G401 (cell line): ENCODE results near the gene COPE. TPM values are rescaled to one million over a fixed set of nuclear protein-coding genes. Genes with fewer than 3 reads are reported as not detected.
"Not testable (repeated sequence)": the region's sequence is repeated elsewhere in the genome, so short reads cannot be mapped to it uniquely, and the experiment has no call there.

Source experiments
- DNase-seq: peaks from one replicate; pipeline ENCODE4 v3.0.0-alpha.2; 2015; ENCODE audit warnings: low spot score
- in situ Hi-C: cut with HindIII; loops from 2 replicates; pipeline ENCODE4 v1.10.0; 2016; ENCODE audit warnings: low sequenced_read_pairs, mixed read lengths
- total RNA-seq: library from RNA; depleted of rRNA; stranded (reverse); fragments of >200 nt; shearing (Covaris generic); gene quantifications from 2 replicates; pipeline ENCODE4 v1.2.3, GENCODE V29; 2014

The COPE gene
- total RNA-seq, 1 experiment from 2014 or later, result 410 TPM

DNA sequence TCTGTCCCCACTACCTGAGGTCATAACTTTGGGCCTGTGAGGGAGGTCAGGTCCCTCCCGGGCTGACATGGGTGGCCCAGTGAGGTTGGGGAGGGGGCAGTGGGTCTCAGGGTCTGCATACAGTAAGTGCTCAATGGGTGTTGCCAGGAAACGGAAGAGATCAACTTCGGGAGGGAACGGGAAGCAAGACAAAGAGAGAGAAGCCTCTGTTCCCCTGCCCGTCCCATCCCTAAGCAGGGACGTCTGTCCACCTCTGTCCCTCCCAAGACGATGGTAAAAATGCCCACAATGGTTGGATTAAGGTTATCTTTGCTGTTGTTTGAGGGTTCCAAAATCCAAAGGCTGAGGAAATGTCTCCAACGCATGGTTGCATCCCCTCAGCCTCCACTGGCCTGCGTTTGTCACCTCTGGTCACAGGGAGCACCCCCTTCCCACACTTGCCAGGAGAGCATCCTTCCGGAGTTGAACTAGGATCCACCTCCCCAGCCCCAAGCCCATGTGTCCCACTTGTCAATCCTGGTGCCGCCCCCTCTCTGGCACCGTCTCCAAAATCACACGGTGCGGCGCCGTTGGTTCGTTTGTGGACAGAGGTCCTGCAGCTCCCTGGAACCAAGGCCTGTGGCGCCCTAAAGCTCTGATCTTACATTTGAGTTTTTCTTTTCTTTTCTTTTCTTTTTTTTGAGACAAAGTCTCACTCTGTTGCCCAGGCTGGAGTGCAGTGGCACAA lies 22.6 kb upstream of the COPE start:
- no peak for DNase-seq
- in situ Hi-C loops, result no loop called here

DNA sequence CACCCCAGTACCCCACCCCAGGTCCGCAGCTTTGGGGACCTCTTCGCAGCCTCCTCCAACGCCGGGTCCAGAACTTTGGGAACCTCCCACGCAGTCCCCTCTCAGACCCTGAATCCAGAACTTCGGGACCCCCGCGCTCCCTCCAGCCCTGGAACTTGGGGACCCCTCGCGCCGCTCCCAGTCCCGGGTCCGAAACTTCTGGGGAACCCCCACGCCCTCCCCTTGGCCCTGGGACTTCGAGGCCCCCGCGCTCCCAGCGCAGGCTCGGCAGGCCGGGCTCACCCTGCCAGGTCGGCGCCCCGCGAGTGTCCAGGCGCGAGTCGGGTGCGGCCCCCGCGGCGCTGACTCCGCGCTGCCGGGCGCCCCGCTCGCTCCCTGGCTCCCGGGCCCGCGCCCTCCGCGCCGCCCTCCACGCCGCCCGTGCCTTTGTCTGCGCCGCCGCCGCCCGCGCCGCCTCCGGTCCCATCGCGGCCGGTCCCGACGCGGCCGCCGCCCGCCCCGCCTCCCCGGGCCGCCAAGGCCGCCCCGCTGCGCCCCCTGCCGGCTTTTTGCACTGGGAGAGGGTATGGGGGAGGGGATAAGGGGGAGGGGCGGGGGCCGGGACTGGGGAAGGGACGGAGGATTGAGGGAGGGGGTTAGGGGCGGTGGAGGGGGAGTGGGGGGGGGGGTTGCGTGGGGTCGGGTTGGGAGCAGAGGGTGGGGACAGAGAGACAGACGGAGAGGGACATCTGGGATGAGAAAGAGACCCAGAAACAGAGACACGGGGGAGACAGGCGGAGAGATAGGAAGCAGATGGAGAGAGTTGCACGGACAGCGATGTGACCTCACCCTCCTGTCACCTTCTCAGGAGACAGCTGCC lies 21.8 kb upstream of the COPE start, which contains the start of gene HOMER3:
TSS of gene HOMER3 (minus strand) at position 449 of the 859 bp plus-strand sequence. CDS start 2,235 bp downstream, outside the sequence.
- peak; percentile 27 for DNase-seq
- in situ Hi-C loops, result no loop called here

DNA sequence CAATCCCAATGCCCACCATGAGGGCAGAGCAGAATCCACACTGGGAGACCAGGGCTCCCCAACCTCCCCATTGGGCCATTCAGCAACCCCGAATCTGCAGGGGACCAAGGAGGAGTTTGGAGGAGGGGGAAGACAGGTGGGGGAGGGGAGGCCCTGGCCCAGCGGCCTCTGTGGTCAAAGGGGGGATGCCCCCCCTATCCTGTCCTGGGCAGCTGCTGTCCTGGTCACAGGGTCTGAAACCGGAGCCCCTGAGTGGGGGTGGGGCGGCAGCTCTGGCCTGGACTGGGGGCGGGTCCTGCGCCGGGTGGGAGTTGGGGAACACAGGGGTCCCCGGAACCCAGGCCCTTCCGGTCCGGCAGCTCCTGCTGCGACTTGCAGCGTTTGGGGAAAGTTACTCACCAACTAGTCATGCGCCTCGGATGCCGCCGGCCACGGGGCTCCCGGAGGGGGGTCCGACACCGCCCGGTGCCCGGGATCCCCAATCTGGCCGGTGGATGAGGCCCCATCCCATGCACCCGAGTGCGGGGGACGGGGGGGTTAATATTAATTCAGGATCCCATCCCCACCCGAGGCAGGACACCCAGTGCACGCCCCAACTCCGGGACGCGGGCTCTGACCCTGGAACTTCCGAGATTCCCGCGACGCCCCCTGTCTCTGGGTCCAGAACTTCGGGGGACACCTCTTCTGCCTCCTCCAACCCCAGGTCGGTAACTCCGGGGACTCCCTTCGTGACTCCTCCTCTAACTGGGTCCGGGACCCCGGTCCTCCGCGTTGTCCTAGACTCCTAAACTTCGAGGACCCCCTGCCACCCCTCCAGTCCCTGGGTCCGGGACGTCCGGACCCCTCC lies 21.0 kb upstream of the COPE start:
- in situ Hi-C loops, result no loop called here
- no peak for DNase-seq

- DNase-seq, result no peak
- in situ Hi-C loops, result no loop called here
Measured at GRCh38 chr19:18939163-18939562, 20.0 kb upstream of the COPE start.

DNA sequence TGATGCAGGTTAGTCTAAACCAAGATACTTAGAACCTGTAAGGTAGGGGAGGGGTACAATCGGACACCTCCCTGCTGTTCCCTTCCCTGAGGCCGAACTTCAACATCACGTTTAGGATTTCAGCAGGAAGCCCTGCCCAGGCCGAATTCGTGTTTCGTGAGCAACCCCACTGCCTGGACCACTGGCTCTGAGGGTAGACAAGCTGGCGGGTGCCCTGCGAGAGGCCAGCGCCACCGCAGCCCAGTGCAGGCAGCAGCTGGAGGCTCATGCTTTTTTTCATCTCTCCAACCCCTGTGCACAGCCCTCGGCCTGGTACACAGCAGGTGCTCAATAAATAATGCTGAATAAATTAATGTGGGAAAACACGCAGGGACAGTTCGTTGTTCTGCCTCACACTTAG lies 14.1 kb upstream of the COPE start:
- in situ Hi-C loops, result no loop called here
- no peak for DNase-seq

- in situ Hi-C loops, result no loop called here
- DNase-seq, result peak; percentile 44
Measured at GRCh38 chr19:18932216-18932841, 13.1 kb upstream of the COPE start.

DNA sequence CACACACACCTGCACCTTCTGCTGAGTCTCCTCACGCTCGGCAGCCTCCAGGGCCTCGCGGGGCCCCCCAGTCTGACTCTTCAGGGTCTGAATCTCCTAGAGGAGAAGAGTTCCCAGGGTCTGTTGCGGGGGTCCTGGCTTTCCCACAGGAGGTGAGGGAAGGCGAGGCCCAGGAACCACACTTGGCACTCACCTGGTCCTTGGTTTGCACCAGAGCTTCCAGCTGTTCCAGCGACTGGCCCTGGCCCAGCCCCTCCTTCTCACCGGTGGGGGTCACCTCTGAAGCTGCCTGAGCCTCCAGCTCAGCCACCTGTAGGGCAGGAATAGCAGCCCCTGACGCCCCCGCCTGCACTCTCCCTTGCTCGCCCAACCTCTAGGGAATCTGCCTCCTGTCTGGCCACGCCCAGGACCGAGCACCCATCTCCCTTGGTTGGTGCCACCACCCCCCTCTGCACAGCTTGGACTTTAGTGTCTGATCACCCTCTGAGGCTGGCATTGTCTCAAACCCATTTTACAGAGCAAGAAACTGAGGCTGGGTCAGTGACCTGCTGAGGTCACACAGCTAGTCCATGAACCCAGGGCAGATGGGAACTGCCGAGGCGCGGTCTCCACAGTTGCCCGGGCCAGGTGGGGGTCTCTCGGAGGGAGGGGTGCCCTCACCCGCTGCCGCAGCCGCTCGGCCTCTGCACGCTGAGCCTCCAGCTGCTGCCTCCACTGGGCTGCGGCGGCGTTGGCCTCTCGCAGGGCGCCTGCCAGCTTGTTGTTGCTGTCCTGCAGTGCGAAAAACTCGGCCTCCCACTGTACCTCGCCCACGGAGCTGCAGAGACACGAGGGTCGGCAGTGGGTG lies 12.4 kb upstream of the COPE start:
- in situ Hi-C loops, result no loop called here

DNA sequence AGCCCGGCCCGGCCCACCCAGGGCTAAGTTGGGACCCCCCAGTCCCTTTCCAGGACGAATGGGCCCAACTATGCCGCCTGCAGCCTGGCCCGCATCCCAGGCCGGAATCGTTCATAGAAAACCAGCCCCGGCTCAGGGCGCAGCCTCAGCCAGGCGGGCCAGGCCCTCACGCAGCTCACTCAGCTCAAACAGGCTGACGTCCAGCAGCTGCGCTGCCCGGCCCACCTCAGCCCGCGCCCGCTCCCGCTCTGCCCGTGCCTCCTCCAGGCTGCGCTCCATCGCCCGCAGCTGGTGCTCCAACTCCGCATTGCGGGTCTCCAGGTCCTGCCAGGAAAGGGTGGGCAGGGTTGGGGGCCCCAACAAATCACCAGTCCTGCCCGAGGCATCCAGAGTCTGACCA lies 10.1 kb upstream of the COPE start:
- in situ Hi-C loops, result no loop called here
- no peak for DNase-seq

More for the DNA sequence above, 12.4 kb upstream of the COPE start:
- no peak for DNase-seq

DNA sequence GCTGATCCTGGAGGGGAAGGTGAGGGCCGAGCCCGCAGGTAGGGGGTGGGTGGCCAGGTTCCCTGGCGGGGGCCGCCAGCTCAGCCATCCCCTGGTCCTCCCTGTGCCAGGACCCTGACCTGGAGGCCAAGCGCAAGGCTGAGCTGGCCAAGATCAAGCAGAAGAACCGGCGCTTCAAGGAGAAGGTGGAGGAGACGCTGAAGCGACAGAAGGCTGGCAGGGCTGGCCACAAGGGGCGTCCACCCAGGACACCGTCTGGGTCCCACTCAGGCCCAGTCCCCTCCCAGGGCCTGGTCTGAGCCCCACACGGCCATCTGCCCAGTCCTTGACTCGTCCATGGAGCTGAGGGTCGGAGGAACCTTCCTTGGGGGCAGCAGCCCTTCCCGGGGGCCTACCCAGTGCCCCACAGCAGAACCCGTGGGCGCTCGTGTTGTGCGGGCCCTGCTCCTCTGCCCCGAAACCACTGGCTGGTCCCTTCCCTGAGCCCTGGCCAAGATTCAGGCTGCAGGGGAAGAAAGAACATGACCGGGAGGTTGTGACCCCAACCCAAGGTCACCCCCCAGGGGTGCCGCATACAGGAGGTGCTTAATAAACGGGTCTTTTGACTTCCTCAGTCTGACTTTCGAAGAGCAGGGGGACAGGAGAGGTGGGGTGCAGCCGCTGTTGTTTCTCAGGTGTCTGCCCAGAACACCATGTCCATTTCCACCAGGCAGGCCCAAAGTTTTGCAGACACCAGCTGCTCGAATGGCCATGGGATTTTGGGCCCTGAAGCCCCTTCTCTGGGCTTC lies 9.0 kb upstream of the COPE start:
- in situ Hi-C loops, result no loop called here
- DNase-seq, result no peak

- DNase-seq, result no peak
- in situ Hi-C loops, result no loop called here
Measured at GRCh38 chr19:18924684-18925213, 5.6 kb upstream of the COPE start.

DNA sequence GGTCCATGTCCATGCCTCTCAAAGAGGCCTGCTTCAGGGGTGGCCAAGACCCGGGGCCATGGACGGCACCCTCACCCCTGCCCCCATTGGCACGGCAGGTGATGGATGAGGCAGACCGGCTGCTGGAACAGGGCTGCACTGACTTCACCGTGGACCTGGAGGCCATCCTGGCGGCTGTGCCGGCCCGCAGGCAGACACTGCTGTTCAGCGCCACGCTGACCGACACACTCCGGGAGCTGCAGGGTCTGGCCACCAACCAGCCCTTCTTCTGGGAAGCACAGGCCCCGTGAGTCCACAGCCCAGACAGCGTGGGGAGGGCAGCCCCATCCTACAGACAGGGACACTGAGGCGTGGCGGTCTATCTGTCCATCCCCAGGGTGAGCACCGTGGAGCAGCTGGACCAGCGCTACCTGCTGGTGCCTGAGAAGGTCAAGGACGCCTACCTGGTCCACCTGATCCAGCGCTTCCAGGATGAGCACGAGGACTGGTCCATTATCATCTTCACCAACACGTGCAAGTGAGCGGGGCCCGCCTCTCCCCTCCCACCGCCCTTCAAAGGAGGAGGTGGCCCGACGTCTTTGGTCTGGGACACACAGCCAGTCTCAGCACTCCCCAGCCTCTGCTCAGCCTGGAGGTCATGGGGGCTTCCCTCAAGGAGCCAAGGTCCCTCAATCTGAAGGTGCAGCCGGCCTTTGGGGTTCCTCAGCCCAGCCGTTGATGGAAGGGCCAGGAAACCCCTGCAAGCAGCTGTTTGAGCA lies 3.2 kb upstream of the COPE start:
- in situ Hi-C loops, result no loop called here
- DNase-seq, result no peak

DNA sequence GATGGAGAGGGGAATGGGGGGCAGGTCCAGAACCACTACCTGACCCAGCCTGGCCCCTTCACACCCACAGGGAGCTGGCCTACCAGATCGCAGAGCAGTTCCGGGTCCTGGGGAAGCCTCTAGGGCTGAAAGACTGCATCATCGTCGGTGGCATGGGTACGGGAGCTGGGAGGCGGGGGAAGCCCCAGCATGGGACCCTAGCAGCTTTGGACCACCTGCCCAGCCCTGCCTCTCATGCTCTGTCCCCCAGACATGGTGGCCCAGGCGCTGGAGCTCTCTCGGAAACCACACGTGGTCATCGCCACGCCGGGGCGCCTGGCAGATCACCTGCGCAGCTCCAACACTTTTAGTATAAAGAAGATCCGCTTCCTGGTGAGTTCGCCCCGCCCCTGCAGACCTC lies 2.4 kb upstream of the COPE start:
- in situ Hi-C loops, result no loop called here
- no peak for DNase-seq

DNA sequence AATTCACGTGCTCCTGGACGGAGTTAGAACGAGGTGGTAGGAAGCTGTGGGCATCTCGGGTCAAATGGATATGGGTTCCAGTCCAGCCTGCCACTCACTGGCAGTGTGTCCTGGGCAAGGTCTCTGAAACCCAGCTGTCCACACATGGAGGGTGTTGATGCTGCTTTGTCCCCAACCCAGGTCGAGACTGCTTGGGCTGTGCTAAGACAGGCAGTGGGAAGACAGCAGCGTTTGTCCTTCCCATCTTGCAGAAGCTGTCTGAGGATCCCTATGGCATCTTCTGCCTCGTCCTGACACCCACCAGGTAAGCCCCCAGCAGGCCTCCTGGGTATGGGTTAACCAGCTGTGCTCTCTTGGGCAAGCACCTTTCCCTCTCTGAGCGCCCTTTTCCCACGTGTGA lies 1.2 kb upstream of the COPE start:
- DNase-seq, result no peak
- in situ Hi-C loops, result no loop called here

- DNase-seq, result no peak
- in situ Hi-C loops, result no loop called here
Measured at GRCh38 chr19:18919900-18920214, 670 bp upstream of the COPE start.

- DNase-seq, in situ Hi-C loops: not testable (repeated sequence)
Measured at GRCh38 chr19:18917593-18917992, 1.6 kb downstream of the COPE start.

- DNase-seq, result peak; percentile 60
- in situ Hi-C loops, result no loop called here
Measured at GRCh38 chr19:18915639-18916038, 3.5 kb downstream of the COPE start.

DNA sequence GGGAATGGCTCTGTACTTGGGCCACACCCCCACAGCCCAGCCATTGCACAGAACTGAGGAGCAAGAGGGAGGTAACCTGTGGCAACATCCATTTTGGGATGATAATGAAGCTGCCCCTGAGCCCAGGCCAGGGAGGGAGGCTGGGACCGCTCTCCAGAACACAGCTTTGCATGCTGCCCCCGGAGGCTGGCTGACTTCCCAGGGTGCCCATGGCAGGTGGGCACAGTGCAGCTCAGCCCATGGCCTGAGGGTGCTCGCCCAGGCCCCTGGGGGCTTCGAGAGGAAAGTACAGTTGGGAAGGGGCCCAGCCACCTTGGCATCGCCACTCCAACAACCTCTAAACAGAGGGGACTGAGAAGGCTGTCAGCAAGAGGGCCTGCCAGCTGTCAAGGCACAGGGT lies 5.7 kb downstream of the COPE start:
- in situ Hi-C loops, result no loop called here
- DNase-seq, result no peak
